ENCODE results near the gene SYAP1.

- no peak for TF ChIP-seq EP300 (IDR thresholded peaks at IDR 0.05)
- TF ChIP-seq CTCF (IDR thresholded peaks at IDR 0.05): peak; percentile 58 to 95 (median 82)
Observed at GRCh38 chrX:16695079-16695676, 24.2 kb upstream of the SYAP1 start.
